ENCODE measurements around the gene SLIT3.

DNA sequence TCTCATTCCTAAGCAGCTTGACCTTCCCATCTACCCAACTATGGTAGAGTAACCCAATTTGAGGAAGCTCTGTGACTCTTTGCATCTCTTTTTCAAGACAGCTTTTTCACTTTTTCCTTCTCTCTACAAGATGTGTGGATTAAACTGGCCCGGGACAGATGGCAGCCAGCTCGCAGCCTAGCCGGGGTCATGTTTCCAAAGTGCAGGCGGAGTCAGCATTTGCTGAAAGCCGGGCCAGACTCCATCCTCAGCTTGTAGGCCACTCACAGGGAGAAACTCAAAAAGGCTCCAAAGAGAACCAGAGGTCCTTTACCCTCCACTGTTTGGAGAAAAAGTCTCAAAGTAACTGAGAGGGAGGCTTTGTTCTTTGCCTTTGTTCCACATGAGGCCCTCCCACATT lies 435.0 kb downstream of the SLIT3 start:
- TF ChIP-seq EZH2 (IDR thresholded peaks at IDR 0.05; ENCODE audit: low read depth) = no peak
- TF ChIP-seq, protein P1, sequence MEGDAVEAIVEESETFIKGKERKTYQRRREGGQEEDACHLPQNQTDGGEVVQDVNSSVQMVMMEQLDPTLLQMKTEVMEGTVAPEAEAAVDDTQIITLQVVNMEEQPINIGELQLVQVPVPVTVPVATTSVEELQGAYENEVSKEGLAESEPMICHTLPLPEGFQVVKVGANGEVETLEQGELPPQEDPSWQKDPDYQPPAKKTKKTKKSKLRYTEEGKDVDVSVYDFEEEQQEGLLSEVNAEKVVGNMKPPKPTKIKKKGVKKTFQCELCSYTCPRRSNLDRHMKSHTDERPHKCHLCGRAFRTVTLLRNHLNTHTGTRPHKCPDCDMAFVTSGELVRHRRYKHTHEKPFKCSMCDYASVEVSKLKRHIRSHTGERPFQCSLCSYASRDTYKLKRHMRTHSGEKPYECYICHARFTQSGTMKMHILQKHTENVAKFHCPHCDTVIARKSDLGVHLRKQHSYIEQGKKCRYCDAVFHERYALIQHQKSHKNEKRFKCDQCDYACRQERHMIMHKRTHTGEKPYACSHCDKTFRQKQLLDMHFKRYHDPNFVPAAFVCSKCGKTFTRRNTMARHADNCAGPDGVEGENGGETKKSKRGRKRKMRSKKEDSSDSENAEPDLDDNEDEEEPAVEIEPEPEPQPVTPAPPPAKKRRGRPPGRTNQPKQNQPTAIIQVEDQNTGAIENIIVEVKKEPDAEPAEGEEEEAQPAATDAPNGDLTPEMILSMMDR (conservative IDR thresholded peaks at IDR 0.05) = no peak

Measured in PC-9 (cell line).